Activated naive CD8-positive, alpha-beta T cell treated with anti-CD3 and anti-CD28 coated beads for 36 hours (primary cell): ENCODE results near the gene PRPF18. TPM values are rescaled to one million over a fixed set of nuclear protein-coding genes. Genes with fewer than 3 reads are reported as not detected.

Experiments used
- DNase-seq: peaks from one replicate; pipeline ENCODE4 v3.0.0; 2021
- H3K27ac Mint-ChIP-seq: one replicate; pipeline ENCODE4 v1.8.0; 2022; ENCODE audit warnings: mild to moderate bottlenecking, moderate library complexity, mixed read lengths
- H3K27me3 Mint-ChIP-seq: one replicate; pipeline ENCODE4 v1.8.0; 2022; ENCODE audit warnings: mild to moderate bottlenecking, mixed read lengths
- H3K36me3 Mint-ChIP-seq: one replicate; pipeline ENCODE4 v1.8.0; 2021; ENCODE audit warnings: mild to moderate bottlenecking, mixed read lengths
- H3K4me1 Mint-ChIP-seq: one replicate; pipeline ENCODE4 v1.8.0; 2021; ENCODE audit warnings: mixed read lengths
- H3K4me3 Mint-ChIP-seq: one replicate; pipeline ENCODE4 v1.8.0; 2022; ENCODE audit warnings: mild to moderate bottlenecking, moderate library complexity, mixed read lengths
- H3K9me3 Mint-ChIP-seq: one replicate; pipeline ENCODE4 v1.8.0; 2022; ENCODE audit warnings: mixed read lengths
- total RNA-seq, 2 experiments: library from RNA; stranded (reverse); gene quantifications; one replicate each; pipeline ENCODE4 v1.2.3, GENCODE V29; 2021

Gene PRPF18
- total RNA-seq, 2 experiments from 2014 or later, result 22.5 to 22.9 TPM

GRCh38 chr10:13621931-13622330, 35.2 kb downstream of the PRPF18 start:
- Mint-ChIP-seq H3K27ac (no peak overlapping the region), H3K9me3 (no peaks in the 10 kb centered on the region), H3K27me3 (no peaks in the 10 kb centered on the region), H3K4me3 (no peak overlapping the region), H3K4me1 (no peaks in the 10 kb centered on the region), H3K36me3 (peaks cover 5% of the 10 kb centered on the region)
- no peak for DNase-seq

GRCh38 chr10:13624630-13625029, 37.9 kb downstream of the PRPF18 start:
- Mint-ChIP-seq H3K27ac (no peak overlapping the region), H3K36me3 (no peaks in the 10 kb centered on the region), H3K27me3 (no peaks in the 10 kb centered on the region), H3K4me1 (no peaks in the 10 kb centered on the region), H3K9me3 (no peaks in the 10 kb centered on the region), H3K4me3 (no peak overlapping the region)
- DNase-seq, result no peak

- Mint-ChIP-seq H3K27ac (no peak overlapping the region), H3K9me3 (no peaks in the 10 kb centered on the region), H3K4me1 (no peaks in the 10 kb centered on the region), H3K27me3 (no peaks in the 10 kb centered on the region), H3K36me3 (no peaks in the 10 kb centered on the region), H3K4me3 (no peak overlapping the region)
- DNase-seq, result no peak
Observed at GRCh38 chr10:13627459-13628310, 40.9 kb downstream of the PRPF18 start.

- H3K4me3 Mint-ChIP-seq, result no peak overlapping the region
- no peak for DNase-seq
- H3K4me1 Mint-ChIP-seq, result no peaks in the 10 kb centered on the region
- H3K9me3 Mint-ChIP-seq, result no peaks in the 10 kb centered on the region
- no peaks in the 10 kb centered on the region for H3K36me3 Mint-ChIP-seq
- no peaks in the 10 kb centered on the region for H3K27me3 Mint-ChIP-seq
- H3K27ac Mint-ChIP-seq, result no peak overlapping the region
Observed at GRCh38 chr10:13628661-13629060, 41.9 kb downstream of the PRPF18 start.

- H3K4me3 Mint-ChIP-seq, result no peak overlapping the region
- no peak for DNase-seq
- no peaks in the 10 kb centered on the region for H3K9me3 Mint-ChIP-seq
- H3K27me3 Mint-ChIP-seq, result no peaks in the 10 kb centered on the region
- peaks cover under 1% of the 10 kb centered on the region for H3K36me3 Mint-ChIP-seq
- H3K27ac Mint-ChIP-seq, result no peak overlapping the region
- H3K4me1 Mint-ChIP-seq, result no peaks in the 10 kb centered on the region
Observed at GRCh38 chr10:13629116-13629515, 42.4 kb downstream of the PRPF18 start.

GRCh38 chr10:13630231-13630630, 43.5 kb downstream of the PRPF18 start:
- Mint-ChIP-seq H3K36me3 (peaks cover 3% of the 10 kb centered on the region), H3K27me3 (no peaks in the 10 kb centered on the region), H3K4me1 (no peaks in the 10 kb centered on the region), H3K9me3 (no peaks in the 10 kb centered on the region), H3K4me3 (no peak overlapping the region), H3K27ac (no peak overlapping the region)
- DNase-seq, result no peak

- Mint-ChIP-seq H3K36me3 (peaks cover 5% of the 10 kb centered on the region), H3K4me3 (no peak overlapping the region)
Observed at GRCh38 chr10:13631594-13631993, 44.8 kb downstream of the PRPF18 start.

GRCh38 chr10:13632440-13632839, 45.7 kb downstream of the PRPF18 start:
- DNase-seq, result no peak
- Mint-ChIP-seq H3K27ac (no peak overlapping the region), H3K4me3 (no peak overlapping the region), H3K9me3 (no peaks in the 10 kb centered on the region), H3K36me3 (peaks cover 7% of the 10 kb centered on the region), H3K4me1 (no peaks in the 10 kb centered on the region), H3K27me3 (no peaks in the 10 kb centered on the region)

More at GRCh38 chr10:13631594-13631993, 44.8 kb downstream of the PRPF18 start:
- Mint-ChIP-seq H3K27me3 (no peaks in the 10 kb centered on the region), H3K4me1 (no peaks in the 10 kb centered on the region), H3K9me3 (no peaks in the 10 kb centered on the region), H3K27ac (no peak overlapping the region)
- DNase-seq, result no peak

- Mint-ChIP-seq H3K9me3 (no peaks in the 10 kb centered on the region), H3K4me3 (no peak overlapping the region), H3K36me3 (peaks cover 12% of the 10 kb centered on the region), H3K27me3 (no peaks in the 10 kb centered on the region), H3K27ac (no peak overlapping the region), H3K4me1 (no peaks in the 10 kb centered on the region)
- no peak for DNase-seq
Observed at GRCh38 chr10:13632884-13633440, 46.2 kb downstream of the PRPF18 start.

GRCh38 chr10:13633689-13634088, 46.9 kb downstream of the PRPF18 start:
- no peak for DNase-seq
- Mint-ChIP-seq H3K4me3 (no peak overlapping the region), H3K27me3 (no peaks in the 10 kb centered on the region), H3K9me3 (no peaks in the 10 kb centered on the region), H3K36me3 (peaks cover 18% of the 10 kb centered on the region), H3K4me1 (no peaks in the 10 kb centered on the region), H3K27ac (no peak overlapping the region)

- Mint-ChIP-seq H3K9me3 (no peaks in the 10 kb centered on the region), H3K27me3 (no peaks in the 10 kb centered on the region), H3K27ac (no peak overlapping the region), H3K4me3 (no peak overlapping the region), H3K4me1 (no peaks in the 10 kb centered on the region), H3K36me3 (peaks cover 21% of the 10 kb centered on the region)
- no peak for DNase-seq
Observed at GRCh38 chr10:13634207-13634606, 47.4 kb downstream of the PRPF18 start.

- peaks cover 12% of the 10 kb centered on the region for H3K9me3 Mint-ChIP-seq
- no peaks in the 10 kb centered on the region for H3K27me3 Mint-ChIP-seq
- no peak overlapping the region for H3K4me3 Mint-ChIP-seq
- no peak for DNase-seq
- peaks cover 44% of the 10 kb centered on the region for H3K36me3 Mint-ChIP-seq
- H3K4me1 Mint-ChIP-seq, result no peaks in the 10 kb centered on the region
- no peak overlapping the region for H3K27ac Mint-ChIP-seq
Observed at GRCh38 chr10:13636776-13637175, 50.0 kb downstream of the PRPF18 start.

GRCh38 chr10:13637303-13637856, 50.6 kb downstream of the PRPF18 start:
- H3K4me1 Mint-ChIP-seq, result no peaks in the 10 kb centered on the region
- no peaks in the 10 kb centered on the region for H3K27me3 Mint-ChIP-seq
- no peak overlapping the region for H3K4me3 Mint-ChIP-seq
- H3K36me3 Mint-ChIP-seq, result peaks cover 50% of the 10 kb centered on the region
- DNase-seq, result no peak
- no peak overlapping the region for H3K27ac Mint-ChIP-seq
- H3K9me3 Mint-ChIP-seq, result peaks cover 17% of the 10 kb centered on the region

GRCh38 chr10:13637894-13638293, 51.1 kb downstream of the PRPF18 start:
- Mint-ChIP-seq H3K4me3 (no peak overlapping the region), H3K4me1 (no peaks in the 10 kb centered on the region), H3K9me3 (peaks cover 22% of the 10 kb centered on the region), H3K36me3 (peaks cover 55% of the 10 kb centered on the region), H3K27me3 (no peaks in the 10 kb centered on the region), H3K27ac (no peak overlapping the region)
- DNase-seq, result no peak

GRCh38 chr10:13642293-13642692, 55.5 kb downstream of the PRPF18 start:
- Mint-ChIP-seq H3K36me3 (peaks cover 71% of the 10 kb centered on the region), H3K4me3 (no peak overlapping the region), H3K4me1 (no peaks in the 10 kb centered on the region), H3K27me3 (no peaks in the 10 kb centered on the region), H3K9me3 (peaks cover 23% of the 10 kb centered on the region), H3K27ac (no peak overlapping the region)
- DNase-seq, result no peak

- H3K4me3 Mint-ChIP-seq, result no peak overlapping the region
- H3K27ac Mint-ChIP-seq, result no peak overlapping the region
- DNase-seq, result no peak
- H3K36me3 Mint-ChIP-seq, result peaks cover 67% of the 10 kb centered on the region
- H3K27me3 Mint-ChIP-seq, result no peaks in the 10 kb centered on the region
- H3K9me3 Mint-ChIP-seq, result peaks cover 23% of the 10 kb centered on the region
- peaks cover 3% of the 10 kb centered on the region for H3K4me1 Mint-ChIP-seq
Observed at GRCh38 chr10:13643016-13643415, 56.3 kb downstream of the PRPF18 start.
